RWPE1 (cell line): ENCODE measurements around the gene TPX2.

ENCODE experiments used
- CTCF ChIA-PET: fragments of 350-600 bp; sonication (Branson Sonifier 250); formaldehyde crosslinking; extraction: SDS; loops from one replicate; lab custom pipeline; 2021; lab: Yijun Ruan, JAX
- POLR2A ChIA-PET: fragments of 400-600 bp; formaldehyde crosslinking; extraction: SDS; loops from one replicate; lab custom pipeline; 2020; ENCODE audit warnings: antibody characterized with exemption; ENCODE audit not compliant: low non-redundant PET; lab: Yijun Ruan, JAX
- DNase-seq: peaks from one replicate; pipeline ENCODE4 v3.0.0; 2012; ENCODE audit warnings: low spot score
- H3K27ac ChIP-seq: fragments of 450-650 bp; 2 replicates; pipeline ENCODE4 v1.5.1; 2017
- TF ChIP-seq, protein P1 (sequence below): fragments of 450-650 bp; conservative IDR thresholded peaks from 2 replicates; pipeline ENCODE4 v1.5.1; 2017; ENCODE audit warnings: low read depth, mild to moderate bottlenecking

TPX2 gene

DNA sequence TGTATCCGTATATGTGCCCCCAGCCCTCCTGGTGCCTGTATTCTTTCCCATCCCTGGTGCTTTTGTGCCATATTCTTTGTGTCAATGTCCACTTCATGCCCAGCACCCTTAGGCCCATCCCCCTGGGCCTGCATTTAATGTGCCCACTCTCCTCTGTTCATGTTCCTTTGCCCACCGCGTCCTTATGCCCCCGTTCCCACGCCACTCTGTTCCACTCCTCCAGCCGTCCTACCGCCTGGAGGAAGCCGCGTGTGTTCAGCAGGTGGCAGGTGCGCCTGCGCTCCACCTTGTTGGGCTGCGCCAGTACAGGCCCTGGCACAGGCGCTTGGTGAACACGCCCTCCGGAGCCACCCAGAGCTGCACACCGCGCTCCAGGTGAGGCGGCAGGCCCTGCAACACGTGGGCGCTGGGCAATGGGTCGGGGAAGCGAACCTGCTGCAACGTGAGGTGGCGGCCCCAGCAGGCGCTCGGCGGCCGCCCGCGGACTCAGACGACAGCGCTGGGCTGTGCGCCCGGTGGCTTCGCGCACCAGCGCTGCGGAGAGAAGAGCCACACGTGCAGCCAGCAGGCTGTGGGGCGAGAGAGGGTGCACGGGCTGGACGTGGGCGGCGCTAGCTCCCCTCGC, 110.3 kb downstream of the TPX2 start:
- ChIA-PET CTCF (interaction anchor here (0.6 to 5.1 kb wide), 5 partner anchors 19 to 183 kb away, joined by 3 to 69 read pairs (median 6); no protein-coding TSS in a partner anchor), POLR2A (no interaction called here)
- TF ChIP-seq, protein P1, sequence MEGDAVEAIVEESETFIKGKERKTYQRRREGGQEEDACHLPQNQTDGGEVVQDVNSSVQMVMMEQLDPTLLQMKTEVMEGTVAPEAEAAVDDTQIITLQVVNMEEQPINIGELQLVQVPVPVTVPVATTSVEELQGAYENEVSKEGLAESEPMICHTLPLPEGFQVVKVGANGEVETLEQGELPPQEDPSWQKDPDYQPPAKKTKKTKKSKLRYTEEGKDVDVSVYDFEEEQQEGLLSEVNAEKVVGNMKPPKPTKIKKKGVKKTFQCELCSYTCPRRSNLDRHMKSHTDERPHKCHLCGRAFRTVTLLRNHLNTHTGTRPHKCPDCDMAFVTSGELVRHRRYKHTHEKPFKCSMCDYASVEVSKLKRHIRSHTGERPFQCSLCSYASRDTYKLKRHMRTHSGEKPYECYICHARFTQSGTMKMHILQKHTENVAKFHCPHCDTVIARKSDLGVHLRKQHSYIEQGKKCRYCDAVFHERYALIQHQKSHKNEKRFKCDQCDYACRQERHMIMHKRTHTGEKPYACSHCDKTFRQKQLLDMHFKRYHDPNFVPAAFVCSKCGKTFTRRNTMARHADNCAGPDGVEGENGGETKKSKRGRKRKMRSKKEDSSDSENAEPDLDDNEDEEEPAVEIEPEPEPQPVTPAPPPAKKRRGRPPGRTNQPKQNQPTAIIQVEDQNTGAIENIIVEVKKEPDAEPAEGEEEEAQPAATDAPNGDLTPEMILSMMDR = no peak
- no peak for DNase-seq
- H3K27ac ChIP-seq = no peak overlapping the region
